GM12873 (cell line): ENCODE data around the gene AGTRAP.

Experiments used
- CTCF ChIP-seq: IDR thresholded peaks from 2 replicates; pipeline ENCODE4 v1.5.1; 2012; ENCODE audit warnings: low read depth, mild to moderate bottlenecking, moderate library complexity, low read length, control low read depth; ENCODE audit not compliant: insufficient read depth; ENCODE audit errors: missing control alignments

The AGTRAP gene

GRCh38 chr1:11735854-11736745 lies at the start of gene AGTRAP:
TSS of gene AGTRAP (plus strand) at chr1:11736136. CDS start at chr1:11736209, 73 bp downstream.
- no peak for TF ChIP-seq CTCF

DNA sequence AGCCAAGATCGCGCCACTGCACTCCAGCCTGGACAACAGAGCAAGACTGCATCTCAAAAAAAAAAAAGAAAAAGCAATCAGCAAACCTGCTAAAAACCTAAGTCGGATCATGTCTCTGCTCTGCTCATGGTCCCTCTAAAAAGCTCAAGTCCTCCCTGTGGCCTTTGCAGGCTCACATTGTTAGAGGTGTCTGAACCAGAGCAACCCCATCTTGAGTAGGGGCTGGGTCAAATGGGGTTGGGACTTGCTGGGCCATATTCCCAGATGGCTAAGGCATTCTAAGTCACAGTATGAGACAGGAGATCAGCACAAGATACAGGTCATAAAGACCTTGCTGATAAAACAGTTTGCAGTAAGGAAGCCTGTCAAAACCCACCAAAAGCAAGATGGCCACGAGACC lies 47.4 kb upstream of the AGTRAP start:
- no peak for TF ChIP-seq CTCF

DNA sequence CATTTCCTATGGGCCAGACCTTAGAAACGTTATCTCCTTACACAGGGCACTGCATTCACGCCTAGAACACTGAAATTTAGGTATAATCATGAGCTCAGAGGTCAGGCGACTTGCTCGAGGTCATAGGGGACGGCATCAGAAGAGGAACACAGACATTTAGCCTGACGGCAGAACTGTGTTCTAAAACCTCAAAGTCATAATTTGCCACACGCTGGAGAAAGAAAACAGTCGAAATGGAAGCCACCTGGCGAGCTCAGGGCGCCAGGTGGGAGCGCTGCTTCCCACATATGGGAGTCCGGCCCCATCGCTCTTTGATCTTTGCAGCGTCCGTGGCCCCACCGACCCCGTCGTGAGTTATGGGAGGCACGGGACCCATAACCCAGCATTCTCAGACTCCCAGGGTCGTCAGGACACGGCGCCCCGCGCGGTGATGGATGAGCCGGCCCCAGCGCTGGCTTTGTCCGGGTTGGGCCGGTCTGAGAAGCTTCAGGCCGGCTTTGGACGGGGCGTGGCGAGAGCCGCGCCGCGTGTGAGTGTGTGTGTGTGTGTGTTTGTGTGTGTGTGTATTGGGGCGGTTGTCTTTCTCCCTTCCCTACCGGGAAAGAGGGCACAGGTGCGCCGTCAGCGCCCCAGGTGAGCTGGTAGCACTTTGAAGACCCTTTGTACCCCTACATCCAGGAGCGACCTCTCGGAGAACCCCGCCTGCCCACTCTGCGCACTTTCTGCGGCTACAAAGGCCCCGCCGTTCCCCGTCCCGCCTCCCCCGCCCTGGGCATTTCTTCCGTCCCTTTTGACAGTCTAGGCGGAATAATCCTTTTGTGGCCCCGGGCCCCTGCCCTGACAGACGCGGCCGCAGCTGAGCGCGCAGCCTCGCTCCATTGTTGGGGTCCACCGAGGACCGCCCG lies 45.3 kb upstream of the AGTRAP start:
- no peak for TF ChIP-seq CTCF

GRCh38 chr1:11691302-11691914 lies 44.5 kb upstream of the AGTRAP start, which contains the start of gene DRAXIN:
TSS of gene DRAXIN (plus strand) at chr1:11691710. CDS start at chr1:11706259, 14,549 bp downstream.
- TF ChIP-seq CTCF: no peak

DNA sequence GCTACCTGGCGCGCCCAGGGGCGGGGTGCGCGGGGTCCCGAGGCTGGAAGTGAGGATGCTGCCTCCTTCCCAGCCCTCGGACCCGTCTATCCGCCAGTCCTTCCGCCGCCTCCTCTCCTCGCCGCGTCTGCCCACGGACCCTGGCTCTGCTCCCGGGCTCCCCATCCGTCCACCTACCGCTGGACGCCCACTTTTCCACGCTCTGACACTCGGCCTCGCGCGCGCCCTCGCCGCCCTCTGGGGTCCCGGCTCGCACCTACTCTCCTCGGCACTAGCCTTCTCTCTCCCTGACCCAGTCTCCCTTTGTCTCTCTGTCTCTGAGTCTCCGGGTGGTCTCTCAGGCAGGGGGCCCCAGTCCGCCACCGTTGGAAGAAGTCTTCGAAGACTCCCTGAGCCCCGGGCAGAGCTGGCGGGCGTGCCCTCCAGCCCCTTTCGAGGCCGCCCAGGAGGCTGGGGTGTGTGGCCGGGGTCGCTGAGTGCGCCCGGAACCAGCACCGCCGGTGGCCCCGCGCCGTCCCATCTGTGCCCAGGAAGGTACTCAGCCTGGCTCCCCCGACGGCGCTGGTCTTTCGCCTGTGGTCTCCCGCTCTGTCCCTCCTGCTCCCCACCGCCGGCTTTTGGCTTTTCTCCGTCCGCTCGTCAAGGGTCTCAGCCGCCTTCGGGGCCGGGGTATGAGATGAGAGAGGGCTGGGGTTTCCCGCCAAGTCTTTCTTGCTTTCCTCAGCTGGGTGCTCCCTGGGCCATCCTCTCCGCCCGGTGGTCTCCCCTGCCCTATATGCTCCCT lies 43.8 kb upstream of the AGTRAP start:
- TF ChIP-seq CTCF: no peak

DNA sequence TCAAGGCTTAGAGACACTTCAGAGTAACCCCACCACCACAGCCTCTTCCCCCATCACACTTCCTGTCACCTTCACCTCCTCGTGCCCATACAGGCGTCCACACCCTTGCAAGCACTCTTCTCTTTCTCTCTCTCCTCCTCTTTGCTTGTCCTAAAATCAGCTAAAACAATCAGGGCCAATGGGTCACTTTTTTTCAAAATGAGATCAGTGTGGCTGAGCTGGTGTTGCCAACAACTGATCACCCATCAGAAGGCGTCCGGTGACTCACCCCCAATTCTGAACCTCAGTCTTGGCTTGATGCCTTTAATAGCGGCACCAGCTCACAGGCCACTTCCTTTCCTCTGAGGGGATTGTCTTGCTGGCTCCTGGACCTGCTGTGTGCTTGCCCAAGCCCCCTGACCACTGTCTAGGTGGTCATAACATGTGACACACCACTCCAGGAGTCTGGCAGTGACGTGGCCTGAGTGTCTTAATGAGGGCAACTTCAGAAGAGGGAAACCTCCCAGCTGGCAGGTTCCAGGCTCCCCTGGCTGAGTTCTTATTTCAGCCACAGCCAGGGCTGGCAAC lies 42.8 kb upstream of the AGTRAP start:
- no peak for TF ChIP-seq CTCF
